Endothelial cell of umbilical vein (primary cell): ENCODE measurements around the gene ADARB2. TPM values are rescaled to one million over a fixed set of nuclear protein-coding genes. Genes with fewer than 3 reads are reported as not detected.

Experiments used
- BruUV-seq: library from RNA; stranded (reverse); fragments of 400-500 nt; replicated peaks from 2 replicates; lab custom pipeline; 2021; lab: Mats Ljungman, UMichigan
- CTCF ChIA-PET: fragments of 300-600, 350-600 bp; sonication (Branson Sonifier 250); formaldehyde crosslinking; loops from one replicate; lab custom pipeline; 2021; ENCODE audit warnings: antibody characterized with exemption, inconsistent platforms; lab: Charles Lee
- POLR2A ChIA-PET: fragments of 300-600, 350-600 bp; sonication (Branson Sonifier 250); formaldehyde crosslinking; loops from one replicate; lab custom pipeline; 2021; ENCODE audit warnings: antibody characterized with exemption, inconsistent platforms; lab: Charles Lee
- DNase-seq: peaks from one replicate; pipeline ENCODE4 v3.0.0-alpha.2; 2011; ENCODE audit warnings: low read depth, low spot score
- FAIRE-seq: peaks from 2 replicates; lab custom pipeline; 2011; peaks lifted over from hg19 to GRCh38; lab: Jason Lieb, UNC
- H2AFZ ChIP-seq: 2 replicates; pipeline ENCODE4 v1.6.0; 2012; ENCODE audit warnings: low read depth, low read length, control low read depth, inconsistent platforms
- H3K27ac ChIP-seq: 2 replicates; pipeline ENCODE4 v1.5.1; 2011; ENCODE audit warnings: low read depth, mild to moderate bottlenecking, control low read depth, low read length, moderate library complexity; ENCODE audit not compliant: insufficient read depth
- H3K27me3 ChIP-seq, 2 experiments: 2 replicates each; pipeline versions ENCODE4 v1.6.0 to v1.6.1; 2011; ENCODE audit warnings: low read length in 2 of 2, mixed read lengths in 1 of 2; ENCODE audit not compliant: control insufficient read depth in 2 of 2, insufficient read depth in 2 of 2
- H3K36me3 ChIP-seq, 2 experiments: 2 replicates in 1 of 2; 3 replicates in 1 of 2; pipeline ENCODE4 v1.5.1; 2011; ENCODE audit warnings: low read length in 2 of 2, mild to moderate bottlenecking in 1 of 2, moderate library complexity in 1 of 2; ENCODE audit not compliant: control insufficient read depth in 2 of 2, insufficient read depth in 2 of 2; ENCODE audit errors: extremely low read depth in 1 of 2
- H3K4me1 ChIP-seq: 3 replicates; pipeline ENCODE4 v1.5.1; 2011; ENCODE audit warnings: mild to moderate bottlenecking, low read length; ENCODE audit not compliant: control insufficient read depth, insufficient read depth; ENCODE audit errors: extremely low read depth
- H3K4me2 ChIP-seq: 2 replicates; pipeline ENCODE4 v1.6.1; 2011; ENCODE audit warnings: low read length, control low read depth, mixed read lengths; ENCODE audit not compliant: insufficient read depth
- H3K4me3 ChIP-seq, 3 experiments: fragments of 200-600 bp in 1 of 3; sonication (generic), shearing (Covaris generic) in 1 of 3; replicated peaks in 1 of 3; 2 replicates each; pipeline ENCODE4 v1.5.1; 2011 to 2016; ENCODE audit warnings: control low read depth in 3 of 3, low read length in 3 of 3, mild to moderate bottlenecking in 2 of 3, inconsistent platforms in 1 of 3, low read depth in 1 of 3, moderate library complexity in 1 of 3; ENCODE audit not compliant: insufficient read depth in 1 of 3
- H3K79me2 ChIP-seq: 2 replicates; pipeline ENCODE4 v1.6.0; 2012; ENCODE audit warnings: low read length, inconsistent platforms; ENCODE audit not compliant: control insufficient read depth, insufficient read depth
- H3K9ac ChIP-seq: replicated peaks from 2 replicates; pipeline ENCODE3; 2011; ENCODE audit warnings: low read length, control low read depth; ENCODE audit not compliant: insufficient read depth; ENCODE audit errors: extremely low read depth
- H3K9me1 ChIP-seq: replicated peaks from 3 replicates; pipeline ENCODE4 v1.6.0; 2011; ENCODE audit warnings: mild to moderate bottlenecking, low read length; ENCODE audit not compliant: control insufficient read depth, insufficient read depth; ENCODE audit errors: extremely low read depth
- H3K9me3 ChIP-seq: replicated peaks from 2 replicates; pipeline ENCODE4 v1.5.1; 2012; ENCODE audit warnings: low read length, inconsistent platforms; ENCODE audit not compliant: control insufficient read depth, insufficient read depth
- H4K20me1 ChIP-seq: replicated peaks from 2 replicates; pipeline ENCODE3; 2011; ENCODE audit warnings: mild to moderate bottlenecking, low read length; ENCODE audit not compliant: control insufficient read depth, insufficient read depth; ENCODE audit errors: extremely low read depth
- CTCF ChIP-seq, 2 donors: IDR thresholded peaks; 1 replicate in 1 of 2; 2 replicates in 1 of 2; pipeline ENCODE4 v1.5.1; 2011; ENCODE audit warnings: low read length in 2 of 2, mild to moderate bottlenecking in 2 of 2, moderate library complexity in 2 of 2, control low read depth in 1 of 2, inconsistent platforms in 1 of 2, low read depth in 1 of 2; ENCODE audit not compliant: insufficient read depth in 1 of 2; ENCODE audit errors: extremely low read depth in 1 of 2
- EZH2 ChIP-seq: IDR thresholded peaks from 2 replicates; pipeline ENCODE4 v1.6.1; 2012; ENCODE audit warnings: borderline replicate concordance, low read depth, mild to moderate bottlenecking, moderate library complexity, low read length, inconsistent platforms; ENCODE audit not compliant: severe bottlenecking
- FOS ChIP-seq: IDR thresholded peaks from 2 replicates; pipeline ENCODE4 v1.6.1; 2011; ENCODE audit warnings: mild to moderate bottlenecking, low read length, moderate library complexity, borderline replicate concordance; ENCODE audit not compliant: insufficient read depth
- GATA2 ChIP-seq: IDR thresholded peaks from 2 replicates; pipeline ENCODE4 v1.7.0; 2011; ENCODE audit warnings: low read depth, mild to moderate bottlenecking, moderate library complexity, mixed read lengths, low read length; ENCODE audit not compliant: insufficient read length, insufficient read depth
- JUN ChIP-seq: IDR thresholded peaks from 2 replicates; pipeline ENCODE4 v1.6.1; 2011; ENCODE audit warnings: borderline replicate concordance, low read depth; ENCODE audit not compliant: insufficient read length, insufficient read depth
- MYC ChIP-seq: IDR thresholded peaks from one replicate; pipeline ENCODE4 v1.6.1; 2011; ENCODE audit warnings: mild to moderate bottlenecking, low read depth, low read length
- POLR2A ChIP-seq: IDR thresholded peaks from 2 replicates; pipeline ENCODE4 v1.6.1; 2012; ENCODE audit warnings: low read depth, mild to moderate bottlenecking, control low read depth, low read length
- POLR2AphosphoS5 ChIP-seq: IDR thresholded peaks from 2 replicates; pipeline ENCODE4 v1.6.1; 2012; ENCODE audit warnings: low read depth, mild to moderate bottlenecking, control low read depth, low read length, moderate library complexity; ENCODE audit not compliant: insufficient read depth
- dilution Hi-C: fragments of 300-500 bp; cut with MboI; formaldehyde crosslinking; loops from one replicate; pipeline ENCODE4 v1.15.0; 2019; ENCODE audit warnings: low sequenced_read_pairs; ENCODE audit not compliant: extremely low pct_ligation_motif_present
- intact Hi-C: fragments of 100-400 bp; cut with micrococcal nuclease; formaldehyde crosslinking; loops from one replicate; pipeline ENCODE4 v1.10.0; 2022
- polyA plus RNA-seq, 4 experiments: library from polyadenylated mRNA; depleted of rRNA in 3 of 4; stranded (reverse) in 3 of 4; unstranded in 1 of 4; fragments of >200 nt; gene quantifications; 2 replicates each; pipeline versions ENCODE4 v1.2.1 to v1.2.3, GENCODE V29; 2011 to 2012; ENCODE audit warnings: missing spikeins in 1 of 4
- total RNA-seq: library from RNA; stranded (reverse); gene quantifications from 2 replicates; pipeline ENCODE4 v1.2.3, GENCODE V29; 2021
- TF ChIP-seq, protein P1 (sequence below): IDR thresholded peaks from 2 replicates; pipeline ENCODE4 v1.6.1; 2011; ENCODE audit not compliant: insufficient read depth, insufficient read length

ADARB2 gene
- total and polyA plus RNA-seq, 2 donors (not counting 3 experiments of a cell fraction or from before 2014, with no cell fraction given): not detected

DNA sequence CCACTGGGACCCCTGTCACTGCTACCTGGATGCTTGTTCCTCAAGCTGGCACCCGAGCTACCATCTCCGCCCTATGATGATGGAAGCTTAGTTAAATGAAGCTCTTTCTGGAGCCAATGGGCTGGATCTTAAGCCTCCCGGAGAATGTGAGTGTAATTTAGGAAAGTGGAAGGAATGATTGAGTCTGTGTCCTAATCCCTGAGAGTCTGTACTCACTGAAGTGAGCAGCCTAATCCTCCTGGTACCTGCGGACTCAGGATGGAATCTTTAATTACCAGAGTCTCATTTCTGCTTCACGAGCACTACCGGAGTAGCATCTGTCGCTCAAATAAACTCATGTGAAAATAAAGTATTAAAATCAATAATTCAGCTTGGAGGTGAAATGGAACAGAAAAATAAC is 425.6 kb downstream of the ADARB2 start:
- H3K4me2 ChIP-seq: no peak overlapping the region
- DNase-seq (no peak), FAIRE-seq (no peak)
- H3K4me3 ChIP-seq: no peak overlapping the region
- no peaks in the 10 kb centered on the region for H3K9me3 ChIP-seq
- intact Hi-C loops (no loop called here), dilution Hi-C loops (no loop called here)
- no peaks in the 10 kb centered on the region for H4K20me1 ChIP-seq
- H3K9me1 ChIP-seq: no peaks in the 10 kb centered on the region
- H2AFZ ChIP-seq: no peak overlapping the region
- H3K9ac ChIP-seq: no peak overlapping the region
- no peaks in the 10 kb centered on the region for H3K27me3 ChIP-seq
- TF ChIP-seq EZH2: no peak
- TF ChIP-seq CTCF (IDR thresholded peaks at IDR 0.05; ENCODE audit: extremely low read depth in 1 of 2, insufficient read depth in 1 of 2, low read depth in 1 of 2, low read length in 2 of 2): no peak
- no peak for TF ChIP-seq MYC
- TF ChIP-seq, protein P1, sequence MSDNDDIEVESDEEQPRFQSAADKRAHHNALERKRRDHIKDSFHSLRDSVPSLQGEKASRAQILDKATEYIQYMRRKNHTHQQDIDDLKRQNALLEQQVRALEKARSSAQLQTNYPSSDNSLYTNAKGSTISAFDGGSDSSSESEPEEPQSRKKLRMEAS: no peak
- TF ChIP-seq POLR2A: no peak
- TF ChIP-seq FOS: no peak
- TF ChIP-seq POLR2AphosphoS5: no peak
- no peak for TF ChIP-seq JUN
- no peak for TF ChIP-seq GATA2
- no peak overlapping the region for H3K27ac ChIP-seq
- no peaks in the 10 kb centered on the region for H3K4me1 ChIP-seq
- no peaks in the 10 kb centered on the region for H3K79me2 ChIP-seq
- no TSS peak for BruUV-seq
- ChIA-PET POLR2A (no interaction called here), CTCF (no interaction called here)
- no peaks in the 10 kb centered on the region for H3K36me3 ChIP-seq
